Aorta (tissue), 5 donors: ENCODE data around the gene STEAP4. TPM values are rescaled to one million over a fixed set of nuclear protein-coding genes. Genes with fewer than 3 reads are reported as not detected.
"Not testable (repeated sequence)": the region's sequence is repeated elsewhere in the genome, so short reads cannot be mapped to it uniquely, and the experiment has no call there.

ENCODE experiments used
- ATAC-seq: fragments of 200-7000 bp; cut with Tn5 transposase; one replicate; pipeline ENCODE4 v1.9.1; 2022; ENCODE audit warnings: moderate library complexity; ENCODE audit not compliant: low FRiP score
- DNase-seq, 2 donors: peaks; one replicate each; pipeline ENCODE4 v3.0.0-alpha.2; 2020
- H3K27ac ChIP-seq, 2 donors: one replicate each; pipeline ENCODE4 v1.5.1; 2013; ENCODE audit warnings: low read length in 2 of 2, mild to moderate bottlenecking in 2 of 2, moderate library complexity in 2 of 2, control low read depth in 1 of 2, inconsistent platforms in 1 of 2, low read depth in 1 of 2
- H3K27me3 ChIP-seq, 2 donors: one replicate each; pipeline ENCODE4 v1.6.1; 2013; ENCODE audit warnings: control low read depth in 1 of 2, low read length in 1 of 2, mild to moderate bottlenecking in 1 of 2, moderate library complexity in 1 of 2; ENCODE audit not compliant: insufficient read depth in 2 of 2, control insufficient read depth in 1 of 2
- H3K36me3 ChIP-seq, 2 donors: one replicate each; pipeline ENCODE4 v1.6.1; 2013; ENCODE audit warnings: control low read depth in 1 of 2, low read length in 1 of 2, mild to moderate bottlenecking in 1 of 2; ENCODE audit not compliant: insufficient read depth in 2 of 2, control insufficient read depth in 1 of 2
- H3K4me1 ChIP-seq, 2 donors: one replicate each; pipeline ENCODE4 v1.6.1; 2013; ENCODE audit warnings: low read length in 2 of 2, control low read depth in 1 of 2, mild to moderate bottlenecking in 1 of 2, moderate library complexity in 1 of 2; ENCODE audit not compliant: insufficient read depth in 2 of 2, control insufficient read depth in 1 of 2
- H3K4me3 ChIP-seq, 2 donors: one replicate each; pipeline ENCODE4 v1.5.1; 2013; ENCODE audit warnings: low read length in 2 of 2, control low read depth in 1 of 2, mild to moderate bottlenecking in 1 of 2
- H3K9me3 ChIP-seq: one replicate; pipeline ENCODE4 v1.6.1; 2013; ENCODE audit warnings: mild to moderate bottlenecking, low read length; ENCODE audit not compliant: control insufficient read depth
- WGBS, 2 donors: extraction: QIAGEN DNeasy Blood & Tissue Kit; methylation state at CpG; one replicate each; pipeline ENCODE4 v1.1.7; 2013; 5-methylcytosine and 5-hydroxymethylcytosine counted together
- intact Hi-C, 2 donors: fragments of 100-400 bp; cut with DNase I; formaldehyde crosslinking; loops; one replicate each; pipeline versions ENCODE4 v1.14.2 to v1.15.0; 2022
- polyA plus RNA-seq, 2 donors: library from polyadenylated mRNA; stranded (reverse); fragments of 200-250 nt; gene quantifications; one replicate each; pipeline ENCODE4 v1.2.3, GENCODE V29; 2013
- total RNA-seq, 2 donors: library from RNA; stranded (reverse); fragmentation: NEBNext Ultra II Directional; extraction: Animal tissue kit (Norgen Biotek cat#: 25700); gene quantifications; one replicate each; pipeline ENCODE4 v1.2.1, GENCODE V29; 2021
- donor health status: healthy with polysubstance abuse.
- donor health status: Bipolar disorder and iron deficiency.
- donor health status: DM: no; HTN: no; CAD: no.
- donor health status: DM: no; HTN: no; CAD: no.
- donor health status: DM: yes; HTN: yes; CAD: no.

Gene STEAP4
- total and polyA plus RNA-seq, 4 donors, result 12.3 to 343 (median 77.5) TPM

DNA sequence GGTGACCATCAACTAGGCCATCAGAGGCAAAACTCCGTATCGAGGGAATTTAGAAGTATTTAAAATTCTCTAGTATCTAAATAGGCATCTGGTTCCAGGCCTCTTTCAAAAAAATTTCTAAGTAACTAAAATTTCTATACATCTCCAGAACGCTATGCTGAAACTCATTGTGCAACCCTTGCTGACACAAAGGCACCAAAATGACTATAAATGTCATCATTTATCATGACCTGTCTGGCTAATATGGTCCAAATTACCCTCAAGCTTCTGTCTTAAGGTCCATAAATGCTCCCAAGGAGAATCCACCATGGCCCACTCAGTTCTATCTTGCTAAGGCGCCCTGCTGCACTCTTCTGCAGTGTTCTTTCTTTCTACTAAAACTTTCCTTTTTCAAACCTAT lies 16.2 kb downstream of the STEAP4 start:
- H3K4me1 ChIP-seq, result no peaks in the 10 kb centered on the region
- H3K27me3 ChIP-seq, result no peaks in the 10 kb centered on the region
- ATAC-seq (no peak), DNase-seq (no peak)
- WGBS, 2 donors, result 89 to 91% methylated on average over 4 of the region's 4 CpGs
- H3K27ac ChIP-seq, result no peak overlapping the region
- H3K4me3 ChIP-seq, result no peak overlapping the region
- intact Hi-C loops, result no loop called here
- no peaks in the 10 kb centered on the region for H3K9me3 ChIP-seq
- H3K36me3 ChIP-seq, result no peaks in the 10 kb centered on the region

DNA sequence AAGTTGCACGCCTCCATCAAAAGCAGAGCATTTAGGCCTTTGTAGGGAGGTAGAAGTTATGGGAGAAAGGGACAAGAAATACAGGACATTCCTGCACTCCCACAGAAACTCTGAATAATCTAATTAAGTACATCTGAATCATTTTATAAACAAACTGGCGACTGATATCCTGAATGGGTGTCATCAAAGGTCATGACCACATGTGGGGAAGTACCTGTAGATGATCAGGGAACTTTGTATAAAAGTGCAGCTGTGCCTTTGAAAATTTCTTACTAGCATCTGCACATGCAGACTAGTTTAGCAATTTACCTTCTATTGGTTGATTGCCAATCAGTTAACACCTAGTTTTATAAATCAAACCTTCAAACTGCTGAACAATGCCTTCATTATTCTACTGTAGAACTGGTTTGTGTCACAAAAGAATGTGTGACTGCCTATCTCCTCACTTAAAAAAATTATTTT lies 17.1 kb downstream of the STEAP4 start:
- H3K27ac ChIP-seq, result no peak overlapping the region
- H3K4me1 ChIP-seq, result no peaks in the 10 kb centered on the region
- 57 to 63% methylated on average over 2 of the region's 2 CpGs for WGBS, 2 donors
- H3K27me3 ChIP-seq, result no peaks in the 10 kb centered on the region
- DNase-seq (no peak), ATAC-seq (no peak)
- H3K9me3 ChIP-seq, result no peaks in the 10 kb centered on the region
- H3K4me3 ChIP-seq, result no peak overlapping the region
- H3K36me3 ChIP-seq, result no peaks in the 10 kb centered on the region
- intact Hi-C loops, result no loop called here

DNA sequence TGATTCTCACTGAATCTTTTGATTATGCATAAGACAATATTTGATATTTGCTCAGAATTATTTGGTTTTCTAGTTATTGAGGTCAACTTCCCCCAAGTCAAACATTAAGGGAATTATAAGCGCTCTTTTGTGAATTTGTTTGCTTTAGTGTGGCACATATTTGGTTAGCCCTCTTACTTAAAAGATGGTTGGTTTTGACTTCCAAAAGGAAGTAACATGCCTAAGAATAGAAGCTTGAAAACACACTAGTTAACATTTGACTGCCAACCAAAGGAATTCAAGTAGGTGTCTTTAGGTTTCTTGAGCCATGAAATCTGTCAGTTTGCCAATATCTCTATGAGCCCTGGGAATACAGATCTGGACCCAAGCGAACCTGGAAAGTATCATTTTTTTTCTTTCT lies 24.9 kb downstream of the STEAP4 start:
- ATAC-seq (no peak), DNase-seq (no peak)
- H3K27me3 ChIP-seq, result no peaks in the 10 kb centered on the region
- intact Hi-C loops, result no loop called here
- 41 to 53% methylated on average over 2 of the region's 2 CpGs for WGBS, 2 donors
- H3K4me3 ChIP-seq, result no peak overlapping the region
- H3K4me1 ChIP-seq, result no peaks in the 10 kb centered on the region
- H3K36me3 ChIP-seq, result no peaks in the 10 kb centered on the region
- H3K27ac ChIP-seq, result no peak overlapping the region
- no peaks in the 10 kb centered on the region for H3K9me3 ChIP-seq

DNA sequence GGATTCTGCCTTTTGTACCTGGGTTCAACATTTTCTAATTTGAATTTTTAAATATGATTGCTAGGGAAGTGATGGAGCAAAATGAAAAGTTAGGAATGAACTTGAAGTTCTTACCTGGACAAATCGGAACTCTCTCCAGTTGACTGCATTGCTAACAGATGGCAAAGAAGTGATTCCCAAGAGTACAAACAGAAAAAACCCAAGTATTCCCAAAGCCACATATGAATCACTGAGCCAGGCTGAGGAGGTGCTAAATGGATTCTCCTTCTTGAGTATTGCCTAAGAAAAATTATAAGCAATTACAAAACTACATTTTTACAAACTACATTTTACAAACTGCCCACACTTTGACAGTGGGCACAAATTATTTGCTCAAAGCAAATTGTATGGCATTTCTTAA lies 25.9 kb downstream of the STEAP4 start:
- no peak overlapping the region for H3K4me3 ChIP-seq
- H3K36me3 ChIP-seq, result no peaks in the 10 kb centered on the region
- H3K27me3 ChIP-seq, result no peaks in the 10 kb centered on the region
- H3K4me1 ChIP-seq, result no peaks in the 10 kb centered on the region
- intact Hi-C loops, result no loop called here
- no peak for DNase-seq
- WGBS, 2 donors, result 90 to 93% methylated on average over 1 of the region's 1 CpG
- H3K9me3 ChIP-seq, result no peaks in the 10 kb centered on the region
- ATAC-seq, result no peak
- no peak overlapping the region for H3K27ac ChIP-seq

DNA sequence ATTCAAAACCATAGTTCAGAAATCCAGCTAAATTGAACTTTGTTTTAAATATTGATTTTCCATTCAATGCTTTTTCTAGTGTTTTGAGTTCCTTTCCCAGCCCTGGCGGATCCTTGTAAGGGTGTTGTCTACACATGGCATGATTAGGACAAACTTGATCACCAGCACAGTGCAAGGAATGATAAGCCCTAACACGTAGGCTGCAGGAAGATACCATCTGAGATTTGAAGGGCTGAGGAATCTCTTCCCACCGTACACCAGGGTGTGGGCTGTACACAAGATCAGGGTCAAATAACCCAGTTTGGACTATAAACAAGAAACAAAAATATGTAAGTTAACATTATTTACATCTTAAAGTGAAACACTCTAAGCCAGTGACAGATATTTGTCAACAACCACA lies 27.4 kb downstream of the STEAP4 start:
- ATAC-seq (no peak), DNase-seq (no peak)
- Histone ChIP-seq H3K9me3 (no peaks in the 10 kb centered on the region), H3K36me3 (no peaks in the 10 kb centered on the region), H3K27me3 (no peaks in the 10 kb centered on the region), H3K27ac (no peak overlapping the region), H3K4me1 (no peaks in the 10 kb centered on the region), H3K4me3 (no peak overlapping the region)
- intact Hi-C loops, result no loop called here
- 81 to 84% methylated on average over 3 of the region's 3 CpGs for WGBS, 2 donors

DNA sequence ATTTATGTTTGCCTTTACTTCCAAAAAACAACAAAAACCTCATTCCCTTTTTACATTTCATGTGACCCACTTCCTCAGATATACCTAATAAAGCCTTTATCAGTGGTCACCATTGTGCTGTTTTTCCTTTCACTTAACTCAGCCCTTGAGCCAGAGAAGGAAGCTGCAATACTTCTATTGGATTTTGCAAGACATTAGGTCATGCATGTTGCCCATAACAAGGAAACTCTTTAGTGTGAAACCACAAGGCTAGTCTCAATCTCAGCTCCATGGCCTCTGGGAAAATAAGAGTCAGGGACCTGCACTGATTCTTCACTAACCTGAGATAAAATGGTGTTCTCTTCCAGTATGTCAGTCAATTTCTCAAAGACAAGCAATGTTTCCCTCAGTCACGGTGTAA lies 27.8 kb downstream of the STEAP4 start:
- peak; percentile 82 for ATAC-seq
- intact Hi-C loops, result no loop called here

DNA sequence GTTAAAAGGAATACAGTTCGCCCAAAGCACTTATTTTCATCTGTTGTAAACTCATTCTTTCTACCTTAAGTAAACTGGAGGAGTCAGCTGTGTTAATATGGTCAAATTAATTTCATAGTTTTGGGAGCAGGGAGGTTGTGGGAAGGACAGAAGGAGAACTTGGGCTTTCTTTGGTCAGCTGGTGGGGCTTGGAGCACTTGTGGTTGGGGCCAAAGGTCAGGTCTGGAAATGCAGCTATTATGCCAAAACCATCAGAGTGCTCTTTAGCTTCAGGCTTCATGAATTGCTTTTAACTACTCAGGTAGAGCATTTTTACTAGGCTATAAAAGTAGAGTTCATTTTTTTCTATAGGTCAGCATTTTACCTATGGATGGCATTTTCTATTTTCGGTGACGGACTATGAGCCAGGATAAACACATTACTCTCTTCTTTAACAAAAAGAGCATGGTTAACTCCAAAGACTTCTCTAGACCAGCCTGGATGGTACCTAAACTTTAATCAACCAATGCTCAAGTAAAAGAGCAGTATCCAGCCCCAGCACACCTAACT lies 30.0 kb downstream of the STEAP4 start:
- 82 to 88% methylated on average over 3 of the region's 3 CpGs for WGBS, 2 donors
- intact Hi-C loops, result no loop called here
- H3K27ac ChIP-seq, result no peak overlapping the region
- H3K4me3 ChIP-seq, result no peak overlapping the region
- no peaks in the 10 kb centered on the region for H3K9me3 ChIP-seq
- no peaks in the 10 kb centered on the region for H3K4me1 ChIP-seq
- DNase-seq (no peak), ATAC-seq (no peak)
- H3K27me3 ChIP-seq, result no peaks in the 10 kb centered on the region
- no peaks in the 10 kb centered on the region for H3K36me3 ChIP-seq

More for the DNA sequence above, 27.8 kb downstream of the STEAP4 start:
- DNase-seq, result no peak
- H3K4me3 ChIP-seq, result no peak overlapping the region
- WGBS, 2 donors, result 88 to 90% methylated on average over 1 of the region's 1 CpG
- no peaks in the 10 kb centered on the region for H3K4me1 ChIP-seq
- H3K36me3 ChIP-seq, result no peaks in the 10 kb centered on the region
- no peaks in the 10 kb centered on the region for H3K9me3 ChIP-seq
- no peaks in the 10 kb centered on the region for H3K27me3 ChIP-seq
- H3K27ac ChIP-seq, result no peak overlapping the region

DNA sequence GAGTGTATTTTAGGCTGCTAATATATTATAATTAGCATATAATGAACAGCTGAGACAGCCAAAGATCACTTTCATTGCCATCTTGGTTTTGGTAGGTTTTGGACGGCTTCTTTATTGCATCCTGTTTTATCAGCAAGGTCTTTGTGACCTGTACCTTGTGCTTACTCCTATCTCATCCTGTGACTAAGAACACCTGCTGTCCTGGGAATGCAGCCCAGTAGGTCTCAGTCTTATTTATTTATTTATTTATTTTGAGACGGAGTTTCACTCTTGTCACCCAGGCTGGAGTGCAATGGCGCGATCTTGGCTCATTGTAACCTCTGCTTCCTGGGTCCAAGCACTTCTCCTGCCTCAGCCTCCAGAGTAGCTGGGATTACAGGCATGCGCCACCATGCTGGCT lies 31.8 kb downstream of the STEAP4 start:
- H3K9me3 ChIP-seq, ATAC-seq, H3K4me3 ChIP-seq, H3K27ac ChIP-seq, H3K4me1 ChIP-seq, intact Hi-C loops, H3K27me3 ChIP-seq, H3K36me3 ChIP-seq, DNase-seq: not testable (repeated sequence)
- WGBS, 2 donors, result 87 to 88% methylated on average over 5 of the region's 5 CpGs

DNA sequence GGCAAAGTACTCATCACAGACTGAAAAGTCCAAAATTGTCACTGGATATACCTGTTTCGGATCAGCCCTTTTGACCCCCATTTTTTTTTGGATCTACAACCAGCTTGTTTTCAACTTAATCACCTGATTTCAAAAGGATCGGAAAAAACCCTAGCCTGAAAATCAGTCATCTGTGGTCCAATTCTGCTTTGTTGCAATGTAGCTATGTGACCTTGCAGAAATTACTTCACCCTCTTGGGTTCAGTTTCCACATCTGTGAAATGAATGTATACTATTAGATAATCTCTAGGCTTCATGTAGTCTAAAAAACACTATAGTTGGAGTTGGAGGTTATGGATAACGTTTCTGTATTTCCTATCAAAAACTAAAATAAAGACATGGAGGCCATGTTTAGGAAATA lies 37.1 kb downstream of the STEAP4 start:
- WGBS, 2 donors, result 86 to 89% methylated on average over 3 of the region's 3 CpGs
- no peak for DNase-seq
- Histone ChIP-seq H3K36me3 (no peaks in the 10 kb centered on the region), H3K27me3 (no peaks in the 10 kb centered on the region), H3K4me1 (no peaks in the 10 kb centered on the region), H3K27ac (no peak overlapping the region), H3K9me3 (no peaks in the 10 kb centered on the region), H3K4me3 (no peak overlapping the region)
- ATAC-seq, result no peak
- intact Hi-C loops, result no loop called here
